GM12892 (cell line): Measurements from ENCODE around the gene WWOX.

Experiments
- POLR2A ChIP-seq: IDR thresholded peaks from 2 replicates; pipeline ENCODE4 v1.6.1; 2011; ENCODE audit warnings: low read depth, low read length, control low read depth
- POLR2AphosphoS5 ChIP-seq: IDR thresholded peaks from 2 replicates; pipeline ENCODE4 v1.6.1; 2011; ENCODE audit warnings: low read depth, low read length, control low read depth

DNA sequence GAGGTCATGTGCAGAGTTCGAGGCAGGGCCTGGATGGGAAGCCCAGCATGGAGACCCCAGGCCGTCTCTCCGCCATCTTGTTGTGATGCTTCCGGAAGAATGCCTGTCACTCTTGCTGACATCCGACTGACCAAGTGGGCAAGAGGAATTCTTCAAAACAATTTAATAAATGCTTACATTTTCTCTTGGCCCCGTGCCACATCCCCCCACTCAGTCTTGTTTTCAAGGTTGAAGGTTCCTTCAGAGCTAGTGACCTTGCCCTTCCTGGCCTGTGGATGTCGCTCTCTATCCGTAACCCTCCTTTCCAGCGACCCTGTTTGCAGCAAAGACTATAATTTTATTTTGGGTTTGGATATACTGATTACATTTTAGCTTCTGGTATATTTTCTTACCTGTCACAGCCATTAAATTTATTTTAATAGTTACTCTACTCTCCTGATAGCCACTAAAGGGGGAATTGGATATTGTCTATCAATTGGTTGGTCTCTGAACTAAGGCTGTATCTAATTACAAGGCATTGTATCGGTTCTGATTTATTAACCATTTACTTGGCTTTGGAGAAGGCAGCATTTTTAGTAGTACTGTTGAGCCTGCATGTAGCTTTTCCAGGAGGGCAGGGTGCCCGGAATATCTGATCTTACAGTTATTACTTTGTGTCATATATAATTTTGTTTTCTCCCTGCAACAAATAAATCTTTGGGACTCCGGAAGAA is 264.5 kb downstream of the WWOX start:
- TF ChIP-seq POLR2A (no peak), POLR2AphosphoS5 (no peak)
